GM10248 (cell line): ENCODE measurements around the gene SNX30.
A peak's percentile ranks its signal among the peaks of the same experiment; 100 is the strongest.

Experiments used
- CTCF ChIA-PET: fragments of 300-600 bp; sonication (Branson Sonifier 250); formaldehyde crosslinking; extraction: SDS; loops from one replicate; lab custom pipeline; 2021; ENCODE audit warnings: antibody characterized with exemption; lab: Yijun Ruan, JAX
- POLR2A ChIA-PET: fragments of 350-650 bp; sonication (Branson Sonifier 250); formaldehyde crosslinking; extraction: SDS; loops from one replicate; lab custom pipeline; 2020; ENCODE audit warnings: antibody characterized with exemption; lab: Yijun Ruan, JAX
- DNase-seq: peaks from one replicate; pipeline ENCODE4 v3.0.0; 2012; ENCODE audit errors: extremely low spot score
- CTCF ChIP-seq: IDR thresholded peaks from 2 replicates; pipeline ENCODE4 v1.5.1; 2012; ENCODE audit warnings: mild to moderate bottlenecking, low read depth; ENCODE audit errors: extremely low read depth, missing control alignments, control extremely low read depth

The SNX30 gene

GRCh38 chr9:112884721-112885120 is 134.2 kb downstream of the SNX30 start:
- ChIA-PET POLR2A (no interaction called here), CTCF (interaction anchor here (1.5 to 4.9 kb wide), 2 partner anchors 18 to 39 kb away, joined by 4 to 25 read pairs; no protein-coding TSS in a partner anchor)
- no peak for TF ChIP-seq CTCF
- DNase-seq = no peak

- DNase-seq = no peak
- no peak for TF ChIP-seq CTCF
- ChIA-PET POLR2A (no interaction called here), CTCF (interaction anchor here (1.5 to 4.9 kb wide), 2 partner anchors 18 to 40 kb away, joined by 4 to 25 read pairs; no protein-coding TSS in a partner anchor)
Observed at GRCh38 chr9:112885324-112885723, 134.8 kb downstream of the SNX30 start.

GRCh38 chr9:112886351-112886750 is 135.8 kb downstream of the SNX30 start:
- POLR2A ChIA-PET = no interaction called here
- CTCF ChIA-PET = interaction anchor here (1.8 to 2.2 kb wide), 2 partner anchors 17 to 18 kb away, joined by 5 to 16 read pairs; no protein-coding TSS in a partner anchor

GRCh38 chr9:112887381-112887780 is 136.8 kb downstream of the SNX30 start:
- POLR2A ChIA-PET = no interaction called here
- DNase-seq = no peak
- CTCF ChIA-PET = interaction anchor here (0.8 to 2.2 kb wide), 6 partner anchors 10 to 42 kb away, joined by 3 to 16 read pairs (median 4); no protein-coding TSS in a partner anchor
- TF ChIP-seq CTCF = peak; percentile 28

More at GRCh38 chr9:112886351-112886750, 135.8 kb downstream of the SNX30 start:
- TF ChIP-seq CTCF = no peak
- no peak for DNase-seq

GRCh38 chr9:112890106-112891081 is 139.8 kb downstream of the SNX30 start, which contains the start of gene SLC46A2:
Gene SLC46A2, minus strand, starts transcription at chr9:112890876. Its CDS starts 195 bp downstream, at chr9:112890681.
- CTCF ChIA-PET = no interaction called here
- no peak for DNase-seq
- no peak for TF ChIP-seq CTCF
- POLR2A ChIA-PET = no interaction called here

- ChIA-PET POLR2A (no interaction called here), CTCF (no interaction called here)
- no peak for DNase-seq
- TF ChIP-seq CTCF = no peak
Observed at GRCh38 chr9:112891521-112891920, 141.0 kb downstream of the SNX30 start.
